Kidney (tissue), 14 donors: Measurements from ENCODE around the gene GMDS. TPM values are rescaled to one million over a fixed set of nuclear protein-coding genes. Genes with fewer than 3 reads are reported as not detected.

Experiments used
- DNase-seq, 5 donors: peaks; one replicate each; pipeline ENCODE4 v3.0.0-alpha.2; 2013 to 2020
- FAIRE-seq: peaks from 2 replicates; lab custom pipeline; 2012; peaks lifted over from hg19 to GRCh38; lab: Jason Lieb, UNC
- H3K27ac ChIP-seq, 2 donors: one replicate each; pipeline ENCODE4 v1.7.0; 2013; ENCODE audit warnings: low read depth in 2 of 2, low read length in 2 of 2, inconsistent platforms in 1 of 2
- H3K27me3 ChIP-seq: one replicate; pipeline ENCODE4 v1.7.1; 2013; ENCODE audit warnings: low read length, inconsistent platforms; ENCODE audit not compliant: control insufficient read depth, insufficient read depth
- H3K36me3 ChIP-seq, 3 donors: one replicate each; pipeline versions ENCODE4 v1.7.0 to v1.7.1; 2013; ENCODE audit warnings: low read length in 3 of 3, control low read depth in 1 of 3, inconsistent platforms in 1 of 3; ENCODE audit not compliant: insufficient read depth in 3 of 3, control insufficient read depth in 2 of 3
- H3K4me1 ChIP-seq, 3 donors: one replicate each; pipeline versions ENCODE4 v1.7.0 to v1.7.1; 2013; ENCODE audit warnings: low read length in 3 of 3, inconsistent platforms in 1 of 3, low read depth in 1 of 3; ENCODE audit not compliant: control insufficient read depth in 2 of 3, insufficient read depth in 2 of 3
- H3K4me3 ChIP-seq, 3 donors: one replicate each; pipeline versions ENCODE4 v1.7.0 to v1.8.1; 2013; ENCODE audit warnings: low read length in 3 of 3, control low read depth in 1 of 3, inconsistent platforms in 1 of 3
- H3K9ac ChIP-seq, 3 donors: one replicate each; pipeline versions ENCODE4 v1.7.0 to v1.7.1; 2013; ENCODE audit warnings: low read length in 3 of 3, control low read depth in 1 of 3, inconsistent platforms in 1 of 3
- H3K9me3 ChIP-seq, 3 donors: one replicate each; pipeline versions ENCODE4 v1.7.0 to v1.7.1; 2013; ENCODE audit warnings: low read length in 3 of 3, control low read depth in 1 of 3, inconsistent platforms in 1 of 3; ENCODE audit not compliant: control insufficient read depth in 2 of 3, insufficient read depth in 1 of 3
- intact Hi-C: fragments of 100-400 bp; cut with DNase I; formaldehyde crosslinking; loops from one replicate; pipeline ENCODE4 v1.11.1; 2022
- polyA plus RNA-seq: library from polyadenylated mRNA; stranded (reverse); fragments of 350-450 nt; fragmentation: Illumina TruSeq; extraction: RNeasy Lipid Tissue Mini Kit (QIAGEN cat#74804); gene quantifications from one replicate; pipeline ENCODE4 v1.2.3, GENCODE V29; 2014; ENCODE audit warnings: low read depth, low replicate concordance; ENCODE audit not compliant: insufficient read depth
- total RNA-seq: library from RNA; stranded (reverse); fragmentation: NEBNext Ultra II Directional; extraction: Animal tissue kit (Norgen Biotek cat#: 25700); gene quantifications from one replicate; pipeline ENCODE4 v1.2.1, GENCODE V29; 2021
- TF ChIP-seq, protein P1 (sequence below): IDR thresholded peaks from 3 replicates; pipeline ENCODE4 v1.5.1; 2012; ENCODE audit warnings: mild to moderate bottlenecking, moderate library complexity, borderline replicate concordance; ENCODE audit not compliant: insufficient read depth; ENCODE audit errors: extremely low read depth
- donor health status: control.
- donor health status: control.
- donor health status: control.
- donor health status: control.
- donor health status: control.
- donor health status: DM: yes; HTN: yes; CAD: no.
- donor health status: Normal renal cell carcinoma (clear cell type).

GMDS gene
- total and polyA plus RNA-seq, 2 donors from 2014 or later: 49.6 to 63.7 TPM

DNA sequence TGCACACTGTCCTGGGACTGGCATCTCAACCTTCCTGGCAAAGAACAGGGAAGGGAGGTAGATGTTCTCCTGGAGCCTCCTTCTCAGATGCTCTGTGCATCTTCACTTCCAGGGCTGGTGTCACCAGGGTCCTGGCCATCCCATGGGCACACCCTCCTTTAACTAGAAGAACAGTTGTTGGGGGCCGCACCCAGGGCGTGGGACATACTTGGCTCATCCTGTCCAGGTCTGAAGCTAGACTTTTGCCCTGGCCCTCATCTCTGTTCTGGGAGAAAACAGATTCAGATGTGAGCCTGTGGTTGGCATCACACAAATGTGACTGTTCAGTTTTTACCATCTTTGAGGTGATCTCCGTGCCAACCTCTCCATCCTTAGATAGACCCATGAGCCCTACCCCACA is 594.0 kb downstream of the GMDS start:
- H3K27me3 ChIP-seq: no peaks in the 10 kb centered on the region
- DNase-seq: no peak
- intact Hi-C loops: no loop called here
- no peaks in the 10 kb centered on the region for H3K9me3 ChIP-seq
- no peak for FAIRE-seq
- no peak overlapping the region for H3K27ac ChIP-seq
- H3K4me1 ChIP-seq: no peaks in the 10 kb centered on the region
- TF ChIP-seq, protein P1, sequence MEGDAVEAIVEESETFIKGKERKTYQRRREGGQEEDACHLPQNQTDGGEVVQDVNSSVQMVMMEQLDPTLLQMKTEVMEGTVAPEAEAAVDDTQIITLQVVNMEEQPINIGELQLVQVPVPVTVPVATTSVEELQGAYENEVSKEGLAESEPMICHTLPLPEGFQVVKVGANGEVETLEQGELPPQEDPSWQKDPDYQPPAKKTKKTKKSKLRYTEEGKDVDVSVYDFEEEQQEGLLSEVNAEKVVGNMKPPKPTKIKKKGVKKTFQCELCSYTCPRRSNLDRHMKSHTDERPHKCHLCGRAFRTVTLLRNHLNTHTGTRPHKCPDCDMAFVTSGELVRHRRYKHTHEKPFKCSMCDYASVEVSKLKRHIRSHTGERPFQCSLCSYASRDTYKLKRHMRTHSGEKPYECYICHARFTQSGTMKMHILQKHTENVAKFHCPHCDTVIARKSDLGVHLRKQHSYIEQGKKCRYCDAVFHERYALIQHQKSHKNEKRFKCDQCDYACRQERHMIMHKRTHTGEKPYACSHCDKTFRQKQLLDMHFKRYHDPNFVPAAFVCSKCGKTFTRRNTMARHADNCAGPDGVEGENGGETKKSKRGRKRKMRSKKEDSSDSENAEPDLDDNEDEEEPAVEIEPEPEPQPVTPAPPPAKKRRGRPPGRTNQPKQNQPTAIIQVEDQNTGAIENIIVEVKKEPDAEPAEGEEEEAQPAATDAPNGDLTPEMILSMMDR: no peak
- H3K4me3 ChIP-seq: no peak overlapping the region
- no peak overlapping the region for H3K9ac ChIP-seq
- H3K36me3 ChIP-seq: no peaks in the 10 kb centered on the region

DNA sequence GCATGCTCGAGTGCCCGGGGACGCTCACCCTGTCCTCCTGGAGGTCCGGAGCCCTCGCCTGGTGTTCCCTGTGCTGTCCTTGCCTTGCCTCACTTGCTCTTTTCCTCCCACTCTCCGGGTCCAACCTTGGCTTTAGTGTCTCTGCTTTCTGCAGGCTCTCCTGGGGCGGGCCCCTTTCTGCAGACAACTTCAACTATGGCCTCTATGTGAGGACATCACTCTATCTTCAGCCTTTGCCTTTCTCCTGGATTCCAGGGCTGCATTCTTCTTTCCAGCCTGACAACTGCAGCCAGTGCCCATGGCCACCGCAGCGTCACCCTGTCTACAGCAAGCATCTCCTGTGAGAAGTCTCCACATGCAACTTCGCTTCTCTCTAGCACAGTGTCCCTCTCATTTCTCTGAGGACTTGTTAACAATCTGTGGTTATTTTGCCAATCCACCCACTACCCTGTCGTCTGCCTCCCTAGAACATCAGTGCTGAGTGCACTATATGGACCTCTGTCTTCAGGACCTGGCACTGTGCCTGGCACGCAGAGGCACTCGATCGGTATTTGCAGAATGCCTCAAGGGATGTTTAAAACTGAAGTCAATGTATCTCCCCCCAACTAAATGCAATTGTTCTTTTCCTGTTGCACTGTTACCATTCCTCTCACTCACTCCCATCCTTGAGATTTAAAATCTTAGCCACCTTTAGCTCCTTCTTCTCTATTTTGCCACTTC is 599.8 kb downstream of the GMDS start:
- DNase-seq (no peak), FAIRE-seq (no peak)
- Histone ChIP-seq H3K36me3 (no peaks in the 10 kb centered on the region), H3K27ac (no peak overlapping the region), H3K4me3 (no peak overlapping the region), H3K9me3 (no peaks in the 10 kb centered on the region), H3K9ac (no peak overlapping the region), H3K4me1 (no peaks in the 10 kb centered on the region), H3K27me3 (no peaks in the 10 kb centered on the region)
- TF ChIP-seq, protein P1: no peak
- intact Hi-C loops: no loop called here

DNA sequence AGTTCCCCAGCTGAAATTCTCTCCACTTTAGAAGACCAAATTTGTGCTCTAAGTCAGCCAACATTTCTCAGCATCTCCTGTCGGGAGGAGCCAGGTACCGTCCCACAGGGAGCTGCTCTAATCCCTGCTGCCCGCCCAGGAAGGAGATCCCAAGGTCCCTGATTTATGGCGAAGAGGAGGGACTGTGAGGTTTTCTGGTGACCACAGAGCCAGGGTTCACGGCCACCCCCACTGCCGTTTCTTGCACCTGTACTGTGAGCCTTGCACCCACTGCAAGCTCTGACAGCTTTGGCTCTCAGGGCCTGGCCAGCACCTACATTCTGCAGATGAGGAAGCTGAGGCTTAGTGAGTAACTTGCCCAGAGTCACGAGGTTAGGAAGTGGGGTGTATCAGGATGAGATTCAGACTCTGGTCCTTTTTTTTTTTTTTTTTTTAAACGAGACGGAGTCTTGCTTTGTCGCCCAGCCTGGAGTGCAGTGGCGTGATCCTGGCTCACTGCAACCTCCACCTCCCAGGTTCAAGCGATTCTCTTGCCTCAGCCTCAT is 600.8 kb downstream of the GMDS start:
- TF ChIP-seq, protein P1: no peak
- no peak overlapping the region for H3K9ac ChIP-seq
- no peaks in the 10 kb centered on the region for H3K4me1 ChIP-seq
- FAIRE-seq (no peak), DNase-seq (no peak)
- intact Hi-C loops: no loop called here
- no peaks in the 10 kb centered on the region for H3K27me3 ChIP-seq
- no peaks in the 10 kb centered on the region for H3K36me3 ChIP-seq
- no peaks in the 10 kb centered on the region for H3K9me3 ChIP-seq
- no peak overlapping the region for H3K27ac ChIP-seq
- H3K4me3 ChIP-seq: no peak overlapping the region
